K562 treated with DMSO at 1 percent for 48 hours (cell line): ENCODE measurements around the gene PTGER2. TPM values are rescaled to one million over a fixed set of nuclear protein-coding genes. Genes with fewer than 3 reads are reported as not detected.

Experiments used
- total RNA-seq: library from RNA; unstranded; fragments of 300-600 nt; gene quantifications from 2 replicates; pipeline ENCODE4 v1.2.3, GENCODE V29; 2022; ENCODE audit warnings: low replicate concordance; ENCODE audit errors: extremely low read depth

PTGER2 gene
- not detected in 2 replicates for total RNA-seq

GRCh38 chr14:52313903-52314594 lies at the start of gene PTGER2:
TSS of gene PTGER2 (plus strand) at chr14:52314312. CDS start at chr14:52314549, 237 bp downstream.

GRCh38 chr14:52267501-52268278 lies 46.4 kb upstream of the PTGER2 start, which contains the start of gene PTGDR:
TSS of gene PTGDR (plus strand) at chr14:52267698. CDS start at chr14:52267815, 117 bp downstream.

Other genes with a start within 250 kb of the PTGER2 start
- not detected in 2 replicates for gene NID2, start 245.3 kb upstream of the PTGER2 start, total RNA-seq
- not detected in 2 replicates for gene PTGDR, start 46.6 kb upstream of the PTGER2 start, total RNA-seq
- not detected in 2 replicates for gene TXNDC16, start 238.2 kb downstream of the PTGER2 start, total RNA-seq
- gene GPR137C, start 238.5 kb downstream of the PTGER2 start, total RNA-seq: not detected in 2 replicates